GM21526 (cell line): ENCODE data around the gene SPTBN5.

ENCODE experiments used
- ATAC-seq: cut with Tn5 transposase; IDR thresholded peaks from one replicate; pipeline ENCODE4 v1.9.1; 2021; ENCODE audit warnings: moderate library complexity; ENCODE audit not compliant: unreplicated experiment, low FRiP score

Gene SPTBN5

GRCh38 chr15:41886741-41887140 lies 7.1 kb downstream of the SPTBN5 start:
- ATAC-seq: no peak

DNA sequence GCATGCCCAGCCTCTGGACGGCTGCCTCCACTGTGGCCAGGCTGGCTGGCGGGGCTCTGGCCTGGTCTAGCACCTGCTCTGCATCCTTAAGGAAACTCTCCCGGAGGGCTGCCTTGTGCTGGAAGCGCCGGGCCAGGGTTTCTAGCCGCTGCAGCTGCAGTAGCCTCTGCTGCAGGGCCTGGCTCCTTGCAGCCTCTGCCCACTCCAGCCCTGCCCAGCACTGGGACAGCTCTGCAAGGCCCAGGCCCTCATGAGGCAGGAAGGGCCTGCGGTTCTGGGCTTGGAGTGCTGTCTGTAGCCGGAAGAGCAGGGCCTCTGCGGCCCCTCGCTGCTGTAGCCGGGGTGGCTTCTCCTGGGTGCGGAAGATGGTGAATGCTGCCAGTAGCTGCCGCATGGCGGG lies 8.0 kb downstream of the SPTBN5 start:
- no peak for ATAC-seq

GRCh38 chr15:41885321-41885720 lies 8.5 kb downstream of the SPTBN5 start:
- ATAC-seq: no peak

DNA sequence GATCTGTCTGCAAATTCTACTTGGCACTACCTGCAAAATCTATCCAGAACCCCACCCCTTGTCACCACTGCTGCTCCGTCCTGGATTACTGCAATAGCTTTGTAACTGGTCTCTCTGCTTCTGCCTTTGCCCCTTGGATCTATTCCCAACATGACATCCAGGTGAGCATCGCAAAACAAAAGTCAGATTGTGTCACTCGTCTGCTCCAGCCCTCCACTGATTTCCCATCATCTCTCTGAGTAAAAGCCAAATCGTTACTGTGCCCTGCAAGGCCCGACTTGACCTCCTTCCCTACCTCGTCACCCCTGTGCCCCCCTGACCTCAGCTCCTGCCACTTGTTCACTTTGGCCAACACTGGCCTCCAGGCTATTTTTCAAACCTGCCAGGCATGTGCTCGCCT lies 9.4 kb downstream of the SPTBN5 start:
- no peak for ATAC-seq

- no peak for ATAC-seq
Measured at GRCh38 chr15:41883484-41883825, 10.4 kb downstream of the SPTBN5 start.

- no peak for ATAC-seq
Measured at GRCh38 chr15:41882689-41883483, 11.0 kb downstream of the SPTBN5 start.

GRCh38 chr15:41881920-41882688 lies 11.7 kb downstream of the SPTBN5 start:
- ATAC-seq: no peak

- no peak for ATAC-seq
Measured at GRCh38 chr15:41881550-41881919, 12.3 kb downstream of the SPTBN5 start.

DNA sequence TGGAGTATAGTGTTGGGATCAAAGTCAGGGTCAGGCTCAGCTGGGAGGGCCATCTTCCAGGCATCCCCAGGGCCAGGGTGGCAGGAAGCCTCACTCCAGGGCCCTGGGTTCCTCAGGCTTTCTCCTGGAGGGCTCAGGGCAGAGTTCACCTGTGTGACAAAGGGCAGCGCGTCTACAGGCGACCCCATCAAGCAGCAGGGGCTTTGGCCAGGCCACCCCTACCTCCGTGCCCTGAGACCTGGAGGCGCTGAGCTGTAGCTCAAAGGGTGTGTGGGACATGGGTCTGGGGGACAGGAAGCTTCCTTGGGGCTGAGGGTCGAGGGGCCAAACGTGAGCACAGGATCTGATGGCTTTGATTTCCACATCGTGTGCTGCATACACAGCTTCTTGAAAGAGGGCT lies 12.8 kb downstream of the SPTBN5 start:
- ATAC-seq: no peak

DNA sequence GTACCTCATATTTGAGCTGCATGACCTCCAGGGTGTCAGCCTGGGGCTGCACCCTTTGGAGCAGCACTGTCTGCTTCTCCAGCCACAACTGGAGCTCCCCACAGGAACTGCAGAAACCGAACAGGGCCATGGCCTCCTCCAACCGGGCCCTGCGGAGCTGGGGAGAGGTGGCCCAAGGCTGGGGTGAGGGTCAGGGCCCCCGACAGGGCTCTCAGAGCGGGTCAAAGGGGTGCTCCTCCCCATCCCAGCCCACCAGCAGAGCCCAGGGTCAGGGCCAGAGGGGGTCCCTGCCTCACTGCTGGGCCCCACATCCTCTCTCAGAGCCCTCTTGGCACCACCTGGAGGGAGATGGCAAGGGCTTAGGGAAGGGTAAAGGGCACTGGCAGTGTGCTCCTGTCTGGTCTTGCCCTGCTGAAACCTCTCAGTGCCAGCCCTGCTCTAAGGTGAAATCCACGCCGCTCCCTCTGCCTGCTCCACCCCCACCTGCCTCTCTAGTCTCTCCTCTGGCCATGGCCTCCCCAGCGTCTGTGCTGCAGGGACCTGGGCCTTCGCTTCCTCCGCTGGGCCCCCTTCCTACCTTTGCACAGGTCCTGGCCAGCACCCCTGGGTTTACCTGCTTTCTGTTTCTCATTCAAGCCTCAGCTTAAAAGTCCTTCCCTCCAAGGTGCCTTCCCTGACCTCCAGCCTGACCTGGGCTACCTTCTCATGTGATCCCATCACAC lies 13.5 kb downstream of the SPTBN5 start:
- no peak for ATAC-seq

DNA sequence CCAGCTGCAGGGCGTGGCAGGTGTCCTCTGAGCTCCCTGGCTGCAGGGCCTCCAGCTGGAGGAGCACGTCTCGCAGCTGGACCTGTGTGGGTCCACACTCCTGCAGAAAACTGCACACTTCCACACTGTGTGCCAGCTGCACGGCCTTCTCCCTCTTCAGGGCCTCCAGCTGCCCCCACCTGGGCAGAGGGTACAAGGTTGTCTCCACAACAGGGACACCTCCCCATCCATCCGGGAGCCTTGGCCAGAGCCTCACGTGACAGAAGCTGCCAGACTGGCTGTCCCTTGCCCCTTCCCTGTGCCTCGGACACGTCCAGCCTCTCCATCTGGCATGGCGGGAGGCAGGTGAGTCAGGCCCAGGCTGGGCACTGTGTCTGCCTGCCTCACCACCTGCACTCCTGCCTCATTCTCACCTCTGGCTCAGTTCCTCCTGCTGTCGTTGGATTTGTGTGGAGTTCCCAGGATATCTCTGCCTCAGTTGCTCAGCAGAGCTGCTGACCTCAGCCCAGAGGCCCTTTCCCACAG lies 14.5 kb downstream of the SPTBN5 start:
- ATAC-seq: no peak

GRCh38 chr15:41878355-41878699 lies 15.5 kb downstream of the SPTBN5 start:
- no peak for ATAC-seq

GRCh38 chr15:41877631-41878354 lies 16.1 kb downstream of the SPTBN5 start:
- ATAC-seq: no peak

DNA sequence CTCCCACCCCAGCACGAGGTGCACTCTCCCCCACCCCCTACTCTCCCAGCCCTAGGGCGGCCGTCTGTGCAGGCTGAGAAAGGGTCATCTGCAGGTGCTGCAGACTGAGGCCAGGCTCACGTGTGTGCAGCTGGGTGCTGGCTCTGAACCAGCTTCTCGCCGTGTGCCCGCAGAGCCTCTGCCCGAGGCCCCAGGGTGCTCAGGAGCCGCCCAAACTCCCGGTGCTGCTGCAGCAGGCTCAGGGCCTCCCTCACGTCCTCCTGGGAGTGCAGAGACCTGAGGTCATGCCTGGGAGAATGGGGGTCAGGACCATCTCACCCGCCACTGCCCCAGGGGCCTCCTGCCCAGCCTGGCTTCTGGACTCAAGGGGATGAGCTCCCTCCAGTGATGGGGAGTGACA lies 17.2 kb downstream of the SPTBN5 start:
- ATAC-seq: no peak

- ATAC-seq: no peak
Measured at GRCh38 chr15:41876007-41876406, 17.8 kb downstream of the SPTBN5 start.

DNA sequence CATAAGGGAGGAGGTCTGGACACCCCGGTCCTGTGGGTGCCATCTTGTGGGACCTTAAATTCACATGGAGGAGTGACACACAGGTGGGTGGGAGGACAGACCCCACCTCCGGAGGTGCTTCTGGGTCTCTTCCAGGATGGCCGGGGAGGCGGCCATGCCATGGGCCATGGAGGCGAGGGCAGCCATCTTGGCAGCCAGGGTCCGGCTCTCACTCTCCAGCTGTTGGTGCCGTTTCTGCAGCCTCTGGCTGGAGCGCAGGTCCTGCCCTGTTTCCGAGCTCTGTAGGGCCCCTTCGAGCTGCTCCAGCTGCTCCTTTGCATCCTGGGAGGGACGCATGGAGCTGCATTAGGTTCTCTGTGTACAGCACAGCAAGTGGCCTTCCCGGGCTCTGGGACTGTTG lies 19.1 kb downstream of the SPTBN5 start:
- no peak for ATAC-seq

GRCh38 chr15:41873711-41874110 lies 20.1 kb downstream of the SPTBN5 start:
- no peak for ATAC-seq

GRCh38 chr15:41872166-41872747 lies 21.6 kb downstream of the SPTBN5 start:
- ATAC-seq: no peak

- ATAC-seq: no peak
Measured at GRCh38 chr15:41871175-41871905, 22.5 kb downstream of the SPTBN5 start.

- no peak for ATAC-seq
Measured at GRCh38 chr15:41870689-41871081, 23.2 kb downstream of the SPTBN5 start.
